HL-60 (cell line): ENCODE results near the gene TRMU.

Source experiments
- DNase-seq, 2 experiments: peaks; one replicate each; pipeline ENCODE4 v3.0.0-alpha.2; 2010 to 2020; ENCODE audit warnings: low read depth in 1 of 2, low spot score in 1 of 2
- H3K27ac ChIP-seq: fragments of 250-450 bp; sonication (Bioruptor Pico); replicated peaks from 2 replicates; pipeline ENCODE4 v1.5.1; 2020; ENCODE audit warnings: mild to moderate bottlenecking, moderate library complexity
- H3K27me3 ChIP-seq: fragments of 250-450 bp; sonication (Bioruptor Pico); 2 replicates; pipeline ENCODE4 v1.5.1; 2021; ENCODE audit warnings: mild to moderate bottlenecking, moderate library complexity; ENCODE audit not compliant: insufficient read depth, poor library complexity, severe bottlenecking
- H3K4me3 ChIP-seq: replicated peaks from 2 replicates; pipeline ENCODE4 v1.5.1; 2011; ENCODE audit warnings: mild to moderate bottlenecking, control low read depth, low read length; ENCODE audit not compliant: insufficient read depth
- GABPA ChIP-seq: IDR thresholded peaks from 2 replicates; pipeline ENCODE4 v1.6.1; 2012; ENCODE audit warnings: low read depth
- POLR2AphosphoS5 ChIP-seq: IDR thresholded peaks from 2 replicates; pipeline ENCODE4 v1.6.1; 2012; ENCODE audit warnings: low read depth
- SPI1 ChIP-seq: IDR thresholded peaks from 2 replicates; pipeline ENCODE4 v1.6.1; 2012; ENCODE audit warnings: low read depth, mild to moderate bottlenecking, borderline replicate concordance
- TF ChIP-seq, protein P1 (sequence below): IDR thresholded peaks from one replicate; pipeline ENCODE4 v1.5.1; 2011; ENCODE audit warnings: low read length, control low read depth, inconsistent platforms; ENCODE audit not compliant: insufficient read depth
- TF ChIP-seq, protein P2 (sequence below): IDR thresholded peaks from 2 replicates; pipeline ENCODE4 v1.6.1; 2012; ENCODE audit warnings: low read depth; ENCODE audit not compliant: insufficient replicate concordance

TRMU gene

GRCh38 chr22:46352691-46353386 lies 17.3 kb downstream of the TRMU start:
- H3K4me3 ChIP-seq, result no peak overlapping the region
- no peak overlapping the region for H3K27ac ChIP-seq
- no peaks in the 10 kb centered on the region for H3K27me3 ChIP-seq
- no peak for TF ChIP-seq SPI1
- TF ChIP-seq GABPA, result no peak
- TF ChIP-seq POLR2AphosphoS5, result no peak
- TF ChIP-seq, protein P1, sequence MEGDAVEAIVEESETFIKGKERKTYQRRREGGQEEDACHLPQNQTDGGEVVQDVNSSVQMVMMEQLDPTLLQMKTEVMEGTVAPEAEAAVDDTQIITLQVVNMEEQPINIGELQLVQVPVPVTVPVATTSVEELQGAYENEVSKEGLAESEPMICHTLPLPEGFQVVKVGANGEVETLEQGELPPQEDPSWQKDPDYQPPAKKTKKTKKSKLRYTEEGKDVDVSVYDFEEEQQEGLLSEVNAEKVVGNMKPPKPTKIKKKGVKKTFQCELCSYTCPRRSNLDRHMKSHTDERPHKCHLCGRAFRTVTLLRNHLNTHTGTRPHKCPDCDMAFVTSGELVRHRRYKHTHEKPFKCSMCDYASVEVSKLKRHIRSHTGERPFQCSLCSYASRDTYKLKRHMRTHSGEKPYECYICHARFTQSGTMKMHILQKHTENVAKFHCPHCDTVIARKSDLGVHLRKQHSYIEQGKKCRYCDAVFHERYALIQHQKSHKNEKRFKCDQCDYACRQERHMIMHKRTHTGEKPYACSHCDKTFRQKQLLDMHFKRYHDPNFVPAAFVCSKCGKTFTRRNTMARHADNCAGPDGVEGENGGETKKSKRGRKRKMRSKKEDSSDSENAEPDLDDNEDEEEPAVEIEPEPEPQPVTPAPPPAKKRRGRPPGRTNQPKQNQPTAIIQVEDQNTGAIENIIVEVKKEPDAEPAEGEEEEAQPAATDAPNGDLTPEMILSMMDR, result no peak
- TF ChIP-seq, protein P2, sequence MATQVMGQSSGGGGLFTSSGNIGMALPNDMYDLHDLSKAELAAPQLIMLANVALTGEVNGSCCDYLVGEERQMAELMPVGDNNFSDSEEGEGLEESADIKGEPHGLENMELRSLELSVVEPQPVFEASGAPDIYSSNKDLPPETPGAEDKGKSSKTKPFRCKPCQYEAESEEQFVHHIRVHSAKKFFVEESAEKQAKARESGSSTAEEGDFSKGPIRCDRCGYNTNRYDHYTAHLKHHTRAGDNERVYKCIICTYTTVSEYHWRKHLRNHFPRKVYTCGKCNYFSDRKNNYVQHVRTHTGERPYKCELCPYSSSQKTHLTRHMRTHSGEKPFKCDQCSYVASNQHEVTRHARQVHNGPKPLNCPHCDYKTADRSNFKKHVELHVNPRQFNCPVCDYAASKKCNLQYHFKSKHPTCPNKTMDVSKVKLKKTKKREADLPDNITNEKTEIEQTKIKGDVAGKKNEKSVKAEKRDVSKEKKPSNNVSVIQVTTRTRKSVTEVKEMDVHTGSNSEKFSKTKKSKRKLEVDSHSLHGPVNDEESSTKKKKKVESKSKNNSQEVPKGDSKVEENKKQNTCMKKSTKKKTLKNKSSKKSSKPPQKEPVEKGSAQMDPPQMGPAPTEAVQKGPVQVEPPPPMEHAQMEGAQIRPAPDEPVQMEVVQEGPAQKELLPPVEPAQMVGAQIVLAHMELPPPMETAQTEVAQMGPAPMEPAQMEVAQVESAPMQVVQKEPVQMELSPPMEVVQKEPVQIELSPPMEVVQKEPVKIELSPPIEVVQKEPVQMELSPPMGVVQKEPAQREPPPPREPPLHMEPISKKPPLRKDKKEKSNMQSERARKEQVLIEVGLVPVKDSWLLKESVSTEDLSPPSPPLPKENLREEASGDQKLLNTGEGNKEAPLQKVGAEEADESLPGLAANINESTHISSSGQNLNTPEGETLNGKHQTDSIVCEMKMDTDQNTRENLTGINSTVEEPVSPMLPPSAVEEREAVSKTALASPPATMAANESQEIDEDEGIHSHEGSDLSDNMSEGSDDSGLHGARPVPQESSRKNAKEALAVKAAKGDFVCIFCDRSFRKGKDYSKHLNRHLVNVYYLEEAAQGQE, result no peak
- DNase-seq, result peak in 1 of 2 experiments; percentile 47

- no peak for DNase-seq
- no peak overlapping the region for H3K4me3 ChIP-seq
- H3K27ac ChIP-seq, result no peak overlapping the region
- H3K27me3 ChIP-seq, result no peaks in the 10 kb centered on the region
- TF ChIP-seq, protein P2, result no peak
Observed at GRCh38 chr22:46353483-46354105, 18.1 kb downstream of the TRMU start.

GRCh38 chr22:46354176-46354992 lies 18.9 kb downstream of the TRMU start:
- TF ChIP-seq, protein P1, result no peak
- TF ChIP-seq, protein P2, result no peak
- TF ChIP-seq POLR2AphosphoS5 (no peak), GABPA (no peak), SPI1 (no peak)
- DNase-seq, result no peak
- Histone ChIP-seq H3K27ac (no peak overlapping the region), H3K27me3 (no peaks in the 10 kb centered on the region), H3K4me3 (no peak overlapping the region)
